NOMO-1 (cell line): ENCODE measurements around the gene RAB6D.
"Not testable (repeated sequence)": the region's sequence is repeated elsewhere in the genome, so short reads cannot be mapped to it uniquely, and the experiment has no call there.

Experiments
- DNase-seq, 2 experiments: peaks; one replicate each; lab custom pipeline; 2025; ENCODE audit not compliant: unreplicated experiment in 2 of 2; lab: John Stamatoyannopoulos, UW

RAB6D gene

DNA sequence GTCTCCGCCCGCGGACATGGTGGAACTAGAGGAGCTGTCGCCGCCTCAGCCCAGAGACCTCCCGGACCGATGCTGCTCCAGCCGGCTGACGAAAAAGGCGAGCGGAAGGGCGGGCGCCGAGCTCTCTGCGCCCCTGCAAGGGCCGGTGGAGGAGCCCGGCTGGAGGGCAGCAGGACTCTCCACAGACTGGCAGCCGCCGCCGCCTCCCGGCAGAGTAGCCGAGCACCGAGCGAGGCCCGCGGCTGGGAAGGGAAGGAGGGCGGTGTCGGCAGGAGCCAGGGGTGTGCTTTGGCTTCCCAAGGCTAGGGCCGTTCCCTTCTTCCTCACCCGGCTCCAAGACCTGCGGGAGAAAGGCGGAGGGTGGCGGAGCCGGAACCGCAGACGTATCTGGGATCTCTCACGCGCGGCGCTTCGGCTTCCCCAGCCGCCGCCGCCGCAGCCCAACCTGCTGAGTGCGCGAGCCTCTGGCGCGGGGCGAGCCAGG lies at the start of gene RAB6D:
Gene RAB6D, minus strand, starts transcription at position 466 of the 484 bp plus-strand sequence. Its CDS starts 448 bp downstream, at position 18.
- DNase-seq: not testable (repeated sequence)

DNA sequence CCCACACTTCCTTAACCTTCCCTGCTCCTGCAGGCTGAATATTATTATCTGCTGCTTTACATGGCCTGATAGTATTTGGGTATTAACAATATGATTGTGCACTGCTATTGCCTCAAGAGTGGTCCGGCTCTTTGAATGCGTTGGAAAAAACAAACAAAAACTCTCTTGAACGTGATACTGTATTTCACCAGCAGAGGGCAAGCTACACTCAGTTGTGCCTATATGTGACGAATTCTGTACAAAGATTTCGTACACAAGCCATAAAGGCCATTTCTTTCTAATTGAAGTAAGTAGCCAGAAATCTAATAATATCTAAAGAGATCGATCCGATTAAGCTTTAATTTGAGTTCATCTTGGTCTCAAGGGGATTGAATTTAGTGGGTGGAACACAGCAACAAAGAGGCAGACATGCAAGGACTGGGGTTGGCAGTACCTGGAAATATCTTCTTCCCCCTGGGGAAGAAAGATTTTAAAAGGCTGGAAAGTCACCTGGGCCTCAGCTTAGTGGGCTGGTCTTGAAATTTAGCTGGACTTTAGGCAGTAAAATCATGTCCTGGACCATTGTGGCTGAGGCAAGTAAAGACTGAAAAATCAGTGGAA lies 49.3 kb upstream of the RAB6D start:
- peak in 1 of 2 experiments; percentile 28 for DNase-seq

DNA sequence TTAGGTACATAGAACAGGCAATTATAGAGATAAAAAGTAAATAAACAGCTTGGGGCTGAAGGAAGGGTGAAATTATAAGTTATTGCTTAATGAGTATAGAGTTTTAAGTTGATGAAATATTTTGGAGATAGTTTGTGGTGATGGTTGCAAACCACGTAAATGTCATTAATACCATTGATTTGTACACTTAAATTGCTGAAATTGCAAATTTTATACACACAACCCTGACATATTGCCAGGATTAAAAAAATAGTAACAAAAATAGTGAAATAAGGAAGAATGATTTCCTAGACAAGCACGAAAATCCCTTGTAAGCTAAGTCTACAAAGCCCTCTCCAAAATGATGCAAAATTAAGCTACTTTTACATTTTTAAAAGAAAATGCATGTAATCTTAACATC lies 46.2 kb upstream of the RAB6D start:
- DNase-seq: no peak

DNA sequence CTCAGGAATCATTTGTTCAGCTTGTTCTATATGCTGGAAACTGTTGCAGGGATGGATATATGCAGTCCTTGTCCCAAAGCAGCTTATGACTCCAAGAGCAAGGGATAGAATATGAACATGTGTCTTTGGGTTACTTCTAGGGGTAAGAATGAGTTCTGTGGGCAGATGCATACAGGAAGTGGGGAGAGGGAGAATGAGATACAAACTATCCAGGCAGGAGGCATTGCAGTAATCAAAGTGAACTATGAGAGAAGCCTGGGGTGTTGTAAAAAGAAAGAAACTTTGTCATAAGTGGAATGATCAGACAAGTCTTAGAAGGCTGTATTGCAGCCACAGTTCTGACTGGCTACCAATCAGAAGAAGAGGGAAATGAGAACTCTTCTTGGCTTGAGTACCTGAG lies 44.8 kb upstream of the RAB6D start:
- no peak for DNase-seq

DNA sequence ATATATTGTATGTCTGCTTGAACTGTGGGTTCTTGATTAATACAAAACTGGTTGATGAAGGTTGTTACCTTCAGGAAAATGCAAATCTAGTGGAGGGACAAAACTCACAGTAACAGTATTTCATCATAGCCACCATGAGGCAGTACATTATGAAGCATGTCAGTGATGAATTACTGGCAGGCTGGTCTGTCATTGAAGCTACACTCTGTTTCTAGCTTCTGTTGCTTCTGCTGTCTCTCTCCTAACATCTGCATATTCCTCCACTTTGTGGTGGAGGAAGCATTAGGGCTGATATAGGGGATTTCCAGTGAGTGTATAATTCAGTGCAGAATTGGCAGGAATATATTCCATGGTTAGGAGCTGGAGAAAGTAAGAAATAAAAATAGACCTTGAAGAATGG lies 44.2 kb upstream of the RAB6D start:
- no peak for DNase-seq

DNA sequence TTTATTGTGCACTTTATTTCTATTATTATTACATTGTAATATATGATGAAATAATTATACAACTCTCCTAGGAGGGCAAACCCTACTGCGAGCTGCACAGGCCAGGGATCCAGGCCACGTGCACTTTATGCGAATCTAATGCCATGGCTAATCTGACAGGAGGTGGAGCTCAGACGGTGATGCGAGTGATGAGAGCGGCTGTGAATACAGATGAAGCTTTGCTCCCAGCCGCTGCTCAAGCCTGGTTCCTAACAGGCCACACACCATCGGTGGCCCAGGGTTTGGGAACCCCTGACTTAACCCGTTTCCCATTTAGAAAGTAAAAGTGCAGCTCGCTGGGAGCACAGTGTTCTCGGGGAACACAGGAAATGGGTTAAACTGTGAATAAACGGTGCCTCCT lies 40.8 kb upstream of the RAB6D start:
- DNase-seq: no peak

DNA sequence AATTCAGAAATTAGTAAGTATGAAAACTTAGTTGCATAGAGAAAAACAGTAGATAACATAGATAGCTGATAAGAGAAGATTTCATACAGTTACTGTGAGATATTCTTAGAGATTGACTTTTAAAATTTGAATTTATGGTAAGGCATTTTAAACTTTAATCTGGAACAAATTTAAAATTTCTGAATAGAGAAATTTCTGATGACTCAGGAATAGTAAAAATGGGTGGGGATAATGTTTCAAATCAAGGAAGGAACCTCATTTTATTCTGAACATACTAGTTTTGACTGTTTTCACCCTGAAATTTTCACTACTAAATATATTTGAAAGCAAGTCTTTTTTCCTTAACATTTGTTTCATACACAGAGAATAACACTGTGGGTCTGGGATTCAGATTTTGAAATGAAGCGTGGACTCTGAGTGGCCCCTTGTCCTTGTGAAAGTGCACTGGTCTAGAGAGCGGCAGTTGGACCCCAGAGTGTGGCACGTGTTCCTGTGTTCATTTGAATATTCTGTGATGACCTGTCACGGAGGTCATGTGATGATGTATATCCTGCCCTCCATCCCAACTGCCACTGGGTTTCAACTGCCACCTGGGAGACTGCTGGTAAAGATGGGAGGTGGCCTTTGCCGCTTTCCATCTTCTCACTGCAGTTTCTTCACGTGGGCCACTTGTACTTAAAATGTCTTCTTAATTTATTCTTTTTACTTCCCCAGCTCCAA lies 38.5 kb upstream of the RAB6D start:
- DNase-seq: no peak

DNA sequence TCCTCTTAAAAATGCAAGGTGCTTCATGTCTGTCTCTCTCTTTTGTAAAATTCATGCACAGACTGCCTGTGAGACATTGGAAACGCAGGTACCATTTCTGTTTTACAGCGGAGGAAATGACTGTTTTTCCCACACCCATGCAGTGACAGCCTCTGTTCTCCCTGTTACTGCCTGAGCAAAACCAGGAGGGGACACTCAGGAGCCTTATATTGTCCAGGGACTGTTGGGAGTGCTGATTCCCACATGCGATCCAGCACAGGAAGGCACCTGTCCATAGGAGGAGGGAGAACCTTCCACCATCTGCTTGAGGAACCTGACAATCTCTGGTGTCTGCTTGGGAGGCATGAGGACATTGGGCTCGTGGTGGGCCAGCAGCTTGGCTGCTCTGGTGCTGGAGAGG lies 36.9 kb upstream of the RAB6D start:
- DNase-seq: no peak

DNA sequence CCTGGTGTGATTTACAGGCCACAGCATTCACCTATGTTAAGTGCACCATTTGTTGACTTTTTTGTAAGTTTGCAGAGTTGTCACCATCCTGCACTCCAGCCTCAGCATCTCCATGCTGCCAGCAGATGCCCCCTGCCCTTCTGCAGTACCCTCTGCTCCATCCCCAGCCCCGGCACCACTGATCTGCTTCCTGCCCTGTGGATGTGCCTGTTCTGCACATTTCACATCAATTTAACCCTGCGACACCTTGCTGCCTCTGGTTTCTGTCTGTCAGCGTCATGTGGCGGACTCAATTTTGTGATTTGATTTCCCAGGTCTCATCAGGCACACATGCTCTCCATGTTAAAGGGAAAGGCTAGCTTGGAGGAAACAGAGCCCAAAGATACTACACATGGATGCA lies 36.5 kb upstream of the RAB6D start:
- DNase-seq: not testable (repeated sequence)

DNA sequence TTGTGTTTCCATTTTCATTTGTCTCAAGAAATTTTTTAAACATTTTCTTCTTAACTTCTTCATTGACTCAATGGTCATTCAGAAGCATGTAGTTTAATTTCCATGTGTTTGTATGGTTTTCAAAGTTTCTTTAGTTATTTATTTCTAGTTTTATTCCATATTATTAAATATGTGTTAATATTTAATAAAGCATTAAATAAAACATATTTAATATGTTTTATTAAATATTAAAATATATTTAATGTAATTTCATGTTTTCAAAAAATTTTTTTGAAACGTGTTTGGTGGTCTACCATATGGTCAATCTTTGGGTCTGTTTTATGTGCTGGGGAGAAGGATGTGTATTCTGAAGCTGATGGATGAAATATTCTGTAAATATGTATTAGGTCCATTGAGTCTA lies 32.2 kb upstream of the RAB6D start:
- DNase-seq: not testable (repeated sequence)

DNA sequence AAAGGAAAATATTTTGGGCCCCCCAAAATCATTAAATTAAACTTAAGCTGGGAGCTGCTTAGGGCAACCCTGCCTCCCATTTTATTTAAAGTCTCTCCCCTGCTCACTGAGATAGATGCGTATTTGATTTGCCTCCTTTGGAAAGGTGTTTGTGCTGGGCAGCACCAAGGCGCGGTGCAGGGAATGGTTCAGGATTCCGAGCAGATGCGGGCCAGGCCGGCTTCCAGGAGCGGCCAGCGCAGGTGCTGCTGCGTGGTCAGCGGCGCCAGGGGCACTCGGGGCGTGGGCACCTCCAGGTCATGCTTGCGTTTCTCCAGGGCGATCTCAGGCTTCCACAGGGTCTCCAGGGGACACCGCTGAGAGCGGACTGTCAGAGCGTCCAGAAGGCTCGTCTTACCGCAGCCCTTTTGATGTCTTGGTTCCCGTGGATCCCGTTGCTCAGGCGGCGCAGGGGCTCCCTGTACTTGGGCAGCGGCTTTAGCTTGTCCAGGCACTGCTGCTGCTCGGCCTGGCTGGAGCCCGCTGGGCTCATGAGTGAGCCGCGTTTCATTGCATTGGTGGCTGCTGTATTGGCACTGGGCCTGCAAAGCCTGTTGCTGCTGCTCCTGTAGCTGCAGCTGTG lies 31.2 kb upstream of the RAB6D start:
- not testable (repeated sequence) for DNase-seq

DNA sequence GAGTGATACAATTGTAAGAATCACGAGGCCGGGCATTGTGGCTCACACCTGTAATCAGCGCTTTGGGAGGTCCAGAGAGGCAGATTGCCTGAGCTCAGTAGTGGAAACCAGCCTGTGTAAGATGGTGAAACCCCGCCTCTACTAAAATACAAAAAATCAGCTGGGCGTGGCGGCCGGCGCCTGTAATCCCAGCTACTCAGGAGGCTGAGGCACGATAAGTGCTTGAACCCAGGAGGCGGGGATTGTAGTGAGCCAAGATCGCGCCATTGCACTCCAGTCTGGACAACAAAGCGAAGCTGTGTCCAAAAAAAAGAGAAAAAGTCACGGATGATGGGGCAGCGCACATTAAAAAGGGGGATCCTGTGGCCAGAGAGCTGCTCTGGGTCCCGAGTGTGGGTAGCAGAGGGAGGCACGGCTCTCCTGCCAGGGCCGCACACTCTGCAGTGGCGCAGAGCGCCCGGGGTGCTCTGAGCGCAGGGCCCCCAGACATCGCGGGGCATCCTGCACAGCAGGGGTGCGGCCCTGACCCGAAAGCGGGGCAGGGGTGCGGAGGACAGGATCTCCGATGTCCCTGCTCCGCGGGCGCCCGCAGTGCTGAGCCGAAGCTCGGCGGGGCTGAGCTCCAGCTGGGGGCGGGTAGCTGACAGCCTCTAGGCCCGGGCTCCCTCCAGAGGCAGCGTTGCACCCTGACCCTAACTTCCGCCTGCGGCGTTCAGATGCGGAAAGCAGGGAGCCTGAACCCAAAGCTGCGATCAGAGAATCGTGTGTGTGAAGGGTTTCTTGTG lies 30.4 kb upstream of the RAB6D start:
- DNase-seq: no peak

DNA sequence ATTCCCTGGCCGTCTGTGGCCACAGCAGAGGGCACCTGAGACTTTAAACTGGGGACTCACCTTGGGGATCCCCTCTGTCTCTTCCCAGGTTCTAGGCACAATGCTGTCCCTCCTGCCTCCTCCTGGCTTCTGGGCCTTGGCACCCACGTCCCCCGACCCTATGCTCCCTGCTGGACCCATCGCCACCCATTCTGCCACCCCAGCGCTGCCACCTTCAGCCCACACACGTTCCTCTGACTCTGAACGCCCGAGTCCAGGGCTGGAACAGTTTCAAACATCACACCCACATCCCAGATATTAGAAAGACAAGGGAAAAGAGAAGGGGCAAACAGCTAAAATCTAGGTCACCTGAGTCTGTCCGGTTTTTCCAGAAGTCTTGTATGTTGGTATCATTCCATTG lies 28.0 kb upstream of the RAB6D start:
- not testable (repeated sequence) for DNase-seq

DNA sequence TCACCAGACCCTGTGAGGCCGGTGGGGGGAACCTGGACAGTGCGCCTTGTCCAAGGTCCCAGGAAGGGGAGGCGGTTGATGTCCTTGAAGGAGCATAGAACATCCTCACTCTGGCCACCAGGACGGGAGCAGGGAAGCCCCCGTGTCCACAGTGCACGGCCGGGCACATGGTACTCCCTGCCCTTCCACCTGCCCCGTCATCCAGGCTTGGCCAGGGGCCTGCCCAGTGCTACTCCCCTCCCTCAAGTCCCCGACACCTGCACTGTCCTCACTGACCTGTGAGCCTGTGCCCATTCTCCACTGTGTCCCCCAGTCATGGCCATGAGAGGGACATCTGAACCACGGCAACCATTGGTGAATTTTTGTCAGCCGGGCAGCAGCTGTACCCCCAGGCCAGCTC lies 27.5 kb upstream of the RAB6D start:
- not testable (repeated sequence) for DNase-seq

DNA sequence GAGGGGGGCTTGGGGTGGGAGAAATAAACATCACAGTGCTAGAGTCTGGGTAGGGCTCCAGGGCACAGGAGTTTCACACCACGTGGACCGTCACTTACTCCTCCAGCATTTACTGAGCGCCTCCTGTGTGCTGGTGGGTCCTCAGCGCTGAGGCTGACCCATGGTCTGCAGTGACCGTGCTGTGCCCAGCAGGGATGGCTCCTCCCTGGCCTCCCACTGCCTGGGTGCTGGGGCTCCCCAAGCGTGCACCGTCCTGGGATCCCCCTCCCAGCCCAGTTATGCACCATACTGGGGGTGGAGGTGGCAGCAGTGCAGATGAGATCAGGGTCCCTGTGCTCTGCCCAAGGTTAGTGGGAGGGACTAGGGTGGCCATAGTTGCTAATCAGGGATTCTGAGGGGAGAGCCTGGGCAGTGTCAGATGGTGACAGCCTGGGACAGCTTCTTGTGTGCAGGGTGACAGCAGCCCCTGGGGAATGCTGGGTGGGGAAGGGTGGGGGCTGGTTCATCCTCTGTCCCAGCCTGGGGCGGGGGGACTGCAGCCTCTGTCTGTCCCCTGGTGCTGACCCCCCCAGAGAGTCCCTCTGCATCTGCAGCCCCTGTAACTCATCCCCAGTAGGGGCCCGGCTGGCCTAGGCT lies 26.6 kb upstream of the RAB6D start:
- not testable (repeated sequence) for DNase-seq

DNA sequence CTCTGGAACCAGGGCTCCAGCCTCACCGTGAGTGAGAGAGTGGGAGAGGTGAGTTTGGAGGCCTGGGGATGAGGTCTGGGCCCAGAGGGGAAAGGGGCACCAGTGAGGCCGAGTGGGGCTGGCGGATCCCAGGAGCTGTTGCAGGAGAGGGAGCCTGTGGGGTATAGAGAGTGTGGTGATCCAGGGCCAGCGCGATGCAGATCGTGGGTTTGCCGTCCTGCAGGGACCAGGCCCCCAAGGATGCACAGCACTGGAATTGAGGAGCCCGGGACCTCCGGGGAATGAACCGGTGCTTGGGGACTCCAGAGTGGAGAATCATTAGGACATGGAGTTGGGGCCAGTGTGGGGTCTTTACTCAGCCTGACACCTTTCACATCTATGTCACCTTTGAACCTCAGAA lies 25.7 kb upstream of the RAB6D start:
- no peak for DNase-seq

DNA sequence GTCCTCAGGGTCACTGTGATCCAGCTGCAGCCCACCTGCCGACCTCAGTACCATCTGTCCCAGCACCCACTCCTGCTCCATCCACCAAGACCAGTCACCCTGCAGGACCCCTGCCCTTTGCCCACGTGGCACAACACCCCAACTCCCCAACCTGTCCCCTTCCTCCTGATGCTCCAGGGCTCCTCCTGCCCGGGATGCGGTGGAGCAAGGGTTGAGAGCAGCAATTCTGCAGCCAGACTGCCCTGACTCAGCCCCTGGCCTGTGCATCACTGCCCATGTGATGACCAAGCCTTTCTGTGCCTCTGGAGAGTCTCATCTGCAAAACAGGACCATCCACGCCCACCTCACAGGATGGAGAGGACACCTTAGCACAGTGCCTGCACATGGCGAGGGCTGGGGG lies 24.9 kb upstream of the RAB6D start:
- not testable (repeated sequence) for DNase-seq

DNA sequence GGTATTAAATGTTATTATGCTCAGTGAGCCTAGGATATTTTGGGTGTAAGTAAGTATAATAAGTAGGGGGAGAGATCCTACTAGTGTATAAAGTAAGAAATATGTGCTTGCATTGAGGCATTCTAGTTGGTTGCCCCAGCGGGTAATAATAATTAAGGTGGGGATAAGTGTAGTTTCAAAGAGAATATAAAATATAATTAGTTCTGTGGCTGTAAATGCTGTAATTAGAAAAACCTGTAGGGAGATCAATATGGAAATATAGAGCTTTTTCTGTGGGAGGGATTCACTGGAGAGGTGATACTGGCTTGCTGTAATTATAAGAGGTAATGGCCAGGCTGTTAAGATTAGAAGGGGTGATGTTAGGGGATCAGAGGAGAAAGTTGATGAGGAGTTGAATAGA lies 9.1 kb upstream of the RAB6D start:
- not testable (repeated sequence) for DNase-seq

DNA sequence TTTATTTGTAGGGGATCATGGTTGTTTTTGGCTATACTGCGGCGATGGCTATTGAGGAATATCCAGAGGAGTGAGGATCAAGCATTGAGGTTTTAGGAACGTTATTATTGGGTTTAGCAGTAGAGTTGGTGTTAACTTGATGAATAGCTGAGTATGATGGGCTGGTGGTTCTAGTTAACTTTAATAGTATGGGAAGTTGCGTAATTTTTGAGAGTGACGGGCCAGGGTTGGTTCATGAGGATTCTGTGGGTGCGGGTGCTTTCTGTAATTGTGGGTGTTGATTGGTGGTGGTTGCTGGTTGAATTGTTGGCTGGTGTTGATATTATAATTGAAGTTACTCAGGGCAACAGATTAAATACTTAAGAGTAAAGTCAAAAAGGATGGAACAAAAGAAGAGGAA lies 6.0 kb upstream of the RAB6D start:
- DNase-seq: no peak

DNA sequence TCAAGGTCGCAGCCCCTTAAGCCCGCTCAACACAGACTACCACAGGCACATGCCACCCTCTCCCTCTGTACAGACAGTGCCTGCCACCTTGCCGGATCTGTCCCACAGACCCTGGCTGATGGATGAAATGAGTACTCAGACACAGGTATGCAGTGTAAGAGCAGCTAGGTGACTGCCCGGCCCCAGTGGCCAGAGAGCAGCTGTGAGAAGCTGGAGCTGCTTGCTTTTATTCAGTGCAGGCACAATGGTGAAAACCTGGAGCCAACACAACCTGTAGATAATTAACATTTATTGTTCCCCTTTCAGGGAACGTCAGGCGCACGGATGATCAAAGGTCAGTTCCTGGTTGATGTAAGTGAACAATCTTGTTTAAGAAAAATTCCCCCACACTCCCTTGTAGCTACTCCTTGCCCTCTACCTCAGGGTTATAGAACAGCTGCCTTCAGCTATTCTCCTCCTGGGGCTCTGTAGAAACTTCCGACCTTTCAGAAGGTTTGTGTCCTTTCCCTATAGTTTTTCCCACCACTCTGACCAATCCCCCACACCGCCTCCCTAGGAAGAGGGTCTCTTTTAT lies 4.6 kb upstream of the RAB6D start:
- not testable (repeated sequence) for DNase-seq
